A549 (cell line): ENCODE results near the gene TMEM82. TPM values are rescaled to one million over a fixed set of nuclear protein-coding genes. Genes with fewer than 3 reads are reported as not detected.

Experiments
- ATAC-seq, 2 experiments: fragments of 200-7000 bp in 1 of 2; fragments of >200 bp in 1 of 2; cut with Nextera tagmentation in 1 of 2; cut with Tn5 transposase in 1 of 2; 3 replicates each; pipeline versions ENCODE4 v1.8.0 to v1.9.1; 2018 to 2020; ENCODE audit warnings: mild to moderate bottlenecking in 1 of 2, moderate library complexity in 1 of 2
- CTCF ChIA-PET: fragments of 300-600 bp; sonication (Branson Sonifier 250); formaldehyde crosslinking; extraction: SDS; loops from one replicate; lab custom pipeline; 2021; ENCODE audit warnings: antibody characterized with exemption, inconsistent platforms; lab: Yijun Ruan, JAX
- POLR2A ChIA-PET: fragments of 350-600 bp; formaldehyde crosslinking; extraction: SDS; loops from one replicate; lab custom pipeline; 2021; ENCODE audit warnings: antibody characterized with exemption, inconsistent platforms; lab: Yijun Ruan, JAX
- DNase-seq, 2 experiments: peaks; one replicate each; pipeline versions ENCODE4 v3.0.0 to v3.0.0-alpha.2; 2011 to 2016; ENCODE audit warnings: low read depth in 1 of 2, low spot score in 1 of 2
- FAIRE-seq: peaks from 2 replicates; lab custom pipeline; 2011; peaks lifted over from hg19 to GRCh38; lab: Jason Lieb, UNC
- H3K27ac ChIP-seq, 2 experiments: fragments of >200 bp; sonication (Bioruptor Twin); formaldehyde crosslinking; 3 replicates each; pipeline ENCODE4 v1.5.1; 2016 to 2017
- H3K4me1 ChIP-seq: fragments of >200 bp; sonication (Bioruptor Twin); formaldehyde crosslinking; 3 replicates; pipeline ENCODE4 v1.6.1; 2016
- H3K4me2 ChIP-seq: fragments of >200 bp; sonication (Bioruptor Twin); formaldehyde crosslinking; 3 replicates; pipeline ENCODE4 v1.6.1; 2016
- H3K4me3 ChIP-seq: fragments of >200 bp; sonication (Bioruptor Twin); formaldehyde crosslinking; 3 replicates; pipeline ENCODE4 v1.5.1; 2016
- H3K9me3 ChIP-seq: fragments of >200 bp; sonication (Bioruptor Twin); formaldehyde crosslinking; 3 replicates; pipeline ENCODE4 v1.6.1; 2016
- BCL3 ChIP-seq: fragments of >200 bp; sonication (Bioruptor Twin); formaldehyde crosslinking; IDR thresholded peaks from 3 replicates; pipeline ENCODE4 v1.6.1; 2016
- CHD4 ChIP-seq: fragments of 200-600 bp; sonication (generic); IDR thresholded peaks from 2 replicates; pipeline ENCODE4 v1.6.1; 2016; ENCODE audit warnings: antibody characterized with exemption, mild to moderate bottlenecking, borderline replicate concordance
- E2F6 ChIP-seq: IDR thresholded peaks from 2 replicates; pipeline ENCODE4 v1.6.1; 2012; ENCODE audit warnings: low read depth, borderline replicate concordance
- FOSB ChIP-seq: fragments of 250-450 bp; sonication (Bioruptor Pico); IDR thresholded peaks from 2 replicates; pipeline ENCODE4 v1.5.0; 2020; ENCODE audit warnings: mild to moderate bottlenecking, moderate library complexity
- FOSL2 ChIP-seq, 2 experiments: fragments of 450-650 bp in 1 of 2; fragments of >200 bp in 1 of 2; sonication (Bioruptor Twin) in 1 of 2; formaldehyde crosslinking; IDR thresholded peaks; 2 replicates each; pipeline versions ENCODE4 v1.5.0 to v1.6.1; 2016 to 2020; ENCODE audit warnings: mild to moderate bottlenecking in 1 of 2, moderate library complexity in 1 of 2
- FOXS1 ChIP-seq: fragments of 250-450 bp; sonication (Bioruptor Pico); IDR thresholded peaks from 2 replicates; pipeline ENCODE4 v1.5.0; 2020; ENCODE audit warnings: mild to moderate bottlenecking, moderate library complexity
- GATA3 ChIP-seq: IDR thresholded peaks from 2 replicates; pipeline ENCODE4 v1.6.1; 2012; ENCODE audit warnings: borderline replicate concordance
- HDAC2 ChIP-seq: fragments of 200-600 bp; sonication (generic); IDR thresholded peaks from 2 replicates; pipeline ENCODE4 v1.6.1; 2016
- HOXB13 ChIP-seq: fragments of 250-450 bp; sonication (Bioruptor Pico); IDR thresholded peaks from 2 replicates; pipeline ENCODE4 v1.5.0; 2020; ENCODE audit warnings: low read depth, mild to moderate bottlenecking, moderate library complexity
- JUN ChIP-seq, 2 experiments: fragments of >200 bp; sonication (Bioruptor Twin); formaldehyde crosslinking; IDR thresholded peaks; 2 replicates in 1 of 2; 3 replicates in 1 of 2; pipeline ENCODE4 v1.6.1; 2016 to 2017
- KDM1A ChIP-seq: fragments of 200-600 bp; sonication (generic); IDR thresholded peaks from 2 replicates; pipeline ENCODE4 v1.6.1; 2016; ENCODE audit warnings: low read depth, mild to moderate bottlenecking
- MAX ChIP-seq: IDR thresholded peaks from 2 replicates; pipeline ENCODE4 v1.6.1; 2012
- MAZ ChIP-seq: fragments of 150-350 bp; IDR thresholded peaks from 2 replicates; pipeline ENCODE4 v1.6.1; 2014; ENCODE audit warnings: antibody characterized with exemption, low read depth, low read length, borderline replicate concordance
- NFE2L2 ChIP-seq: fragments of 150-350 bp; conservative IDR thresholded peaks from 2 replicates; pipeline ENCODE4 v1.6.1; 2014; ENCODE audit warnings: low read length
- NR3C1 ChIP-seq: fragments of >200 bp; sonication (Bioruptor Twin); formaldehyde crosslinking; IDR thresholded peaks from 3 replicates; pipeline ENCODE4 v1.6.1; 2017
- RAD21 ChIP-seq, 2 experiments: fragments of >200 bp in 1 of 2; sonication (Bioruptor Twin) in 1 of 2; formaldehyde crosslinking in 1 of 2; IDR thresholded peaks in 1 of 2; conservative IDR thresholded peaks in 1 of 2; 2 replicates in 1 of 2; 3 replicates in 1 of 2; pipeline ENCODE4 v1.6.1; 2012 to 2018; ENCODE audit warnings: inconsistent platforms in 1 of 2
- RARB ChIP-seq: fragments of 250-450 bp; sonication (Bioruptor Pico); IDR thresholded peaks from 2 replicates; pipeline ENCODE4 v1.8.0; 2021; ENCODE audit warnings: mild to moderate bottlenecking, moderate library complexity
- RFX5 ChIP-seq: fragments of 450-650 bp; IDR thresholded peaks from 2 replicates; pipeline ENCODE4 v1.7.1; 2014; ENCODE audit warnings: antibody characterized with exemption, mild to moderate bottlenecking, moderate library complexity
- SMC3 ChIP-seq: fragments of >200 bp; sonication (Bioruptor Twin); formaldehyde crosslinking; IDR thresholded peaks from 3 replicates; pipeline ENCODE4 v1.6.1; 2018; ENCODE audit warnings: inconsistent platforms
- TFCP2L1 ChIP-seq: fragments of 250-450 bp; sonication (Bioruptor Pico); IDR thresholded peaks from 2 replicates; pipeline ENCODE4 v1.5.0; 2021; ENCODE audit warnings: mild to moderate bottlenecking
- ZFP36 ChIP-seq: fragments of 450-650 bp; IDR thresholded peaks from 2 replicates; pipeline ENCODE4 v1.6.1; 2014; ENCODE audit warnings: borderline replicate concordance; ENCODE audit not compliant: partially characterized antibody
- ZNF302 ChIP-seq: fragments of 250-450 bp; sonication (Bioruptor Pico); IDR thresholded peaks from 2 replicates; pipeline ENCODE4 v1.9.0; 2021; ENCODE audit warnings: inconsistent platforms, mild to moderate bottlenecking, moderate library complexity
- WGBS: methylation state at CpG from one replicate; pipeline ENCODE4 v1.1.6; 2017; ENCODE audit errors: missing lambda C conversion rate; 5-methylcytosine and 5-hydroxymethylcytosine counted together
- polyA plus RNA-seq, 4 experiments: library from polyadenylated mRNA; depleted of rRNA in 3 of 4; stranded (reverse); fragments of >200 nt; fragmentation: RNase III in 1 of 4; extraction: RNeasy Plus Mini Kit Qiagen cat#74134 plus additional on column Dnase treatment in 1 of 4; gene quantifications; 2 replicates in 3 of 4; 3 replicates in 1 of 4; pipeline ENCODE4 v1.2.3, GENCODE V29; 2011 to 2017
- TF ChIP-seq, protein P1 (sequence below): fragments of 450-650 bp; IDR thresholded peaks from 2 replicates; pipeline ENCODE4 v1.6.1; 2014; ENCODE audit warnings: antibody characterized with exemption
- TF ChIP-seq, protein P2 (sequence below): IDR thresholded peaks from 2 replicates; pipeline ENCODE4 v1.6.1; 2012
- TF ChIP-seq, protein P3 (sequence below): fragments of >200 bp; sonication (Bioruptor Twin); formaldehyde crosslinking; IDR thresholded peaks from 3 replicates; pipeline ENCODE4 v1.5.1; 2016

Gene TMEM82
- polyA plus RNA-seq, 2 of the 4 experiments (the other 2 are of a cell fraction) = not detected

DNA sequence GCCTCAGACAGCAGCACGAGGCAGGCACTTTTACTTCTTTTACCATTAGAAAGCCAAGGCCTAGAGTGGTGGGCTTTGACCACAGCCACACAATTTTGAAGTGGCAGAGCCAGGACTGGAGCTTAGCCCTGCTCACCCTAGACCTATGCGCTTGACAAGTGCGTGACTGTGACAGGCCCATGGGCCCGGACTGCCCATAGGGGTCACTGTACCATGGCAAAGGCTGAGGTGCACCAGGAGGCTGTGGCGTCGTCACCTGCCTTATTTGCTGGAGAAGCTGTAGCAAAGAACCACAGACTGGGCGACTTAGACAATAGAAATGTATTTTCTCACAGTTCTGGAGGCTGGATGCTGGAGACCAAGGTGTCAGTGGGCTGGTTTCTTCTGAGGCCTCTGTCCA, 2.6 kb upstream of the TMEM82 start:
- ChIA-PET CTCF (interaction anchor here (1.1 to 5.0 kb wide), 6 partner anchors 8 to 146 kb away, joined by 3 to 31 read pairs (median 13); no protein-coding TSS in a partner anchor), POLR2A (no interaction called here)
- 86% methylated on average over 5 of the region's 7 CpGs for whole genome bisulfite sequencing
- TF ChIP-seq KDM1A (no peak), RFX5 (no peak), MAZ (no peak), E2F6 (no peak), RARB (no peak), CHD4 (no peak), ZFP36 (no peak)
- TF ChIP-seq, protein P1, sequence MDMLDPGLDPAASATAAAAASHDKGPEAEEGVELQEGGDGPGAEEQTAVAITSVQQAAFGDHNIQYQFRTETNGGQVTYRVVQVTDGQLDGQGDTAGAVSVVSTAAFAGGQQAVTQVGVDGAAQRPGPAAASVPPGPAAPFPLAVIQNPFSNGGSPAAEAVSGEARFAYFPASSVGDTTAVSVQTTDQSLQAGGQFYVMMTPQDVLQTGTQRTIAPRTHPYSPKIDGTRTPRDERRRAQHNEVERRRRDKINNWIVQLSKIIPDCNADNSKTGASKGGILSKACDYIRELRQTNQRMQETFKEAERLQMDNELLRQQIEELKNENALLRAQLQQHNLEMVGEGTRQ = no peak
- TF ChIP-seq, protein P2, sequence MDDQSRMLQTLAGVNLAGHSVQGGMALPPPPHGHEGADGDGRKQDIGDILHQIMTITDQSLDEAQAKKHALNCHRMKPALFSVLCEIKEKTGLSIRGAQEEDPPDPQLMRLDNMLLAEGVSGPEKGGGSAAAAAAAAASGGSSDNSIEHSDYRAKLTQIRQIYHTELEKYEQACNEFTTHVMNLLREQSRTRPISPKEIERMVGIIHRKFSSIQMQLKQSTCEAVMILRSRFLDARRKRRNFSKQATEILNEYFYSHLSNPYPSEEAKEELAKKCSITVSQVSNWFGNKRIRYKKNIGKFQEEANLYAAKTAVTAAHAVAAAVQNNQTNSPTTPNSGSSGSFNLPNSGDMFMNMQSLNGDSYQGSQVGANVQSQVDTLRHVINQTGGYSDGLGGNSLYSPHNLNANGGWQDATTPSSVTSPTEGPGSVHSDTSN = no peak
- Histone ChIP-seq H3K9me3 (no peaks in the 10 kb centered on the region), H3K27ac (no peak overlapping the region), H3K4me3 (no peak overlapping the region), H3K4me1 (peaks cover 6% of the 10 kb centered on the region; the same call in 1 of the 3 replicates), H3K4me2 (no peak overlapping the region)
- DNase-seq (no peak), FAIRE-seq (no peak), ATAC-seq (peak in 1 of 2 experiments; percentile 16; a peak in 2 of 6 replicates)

DNA sequence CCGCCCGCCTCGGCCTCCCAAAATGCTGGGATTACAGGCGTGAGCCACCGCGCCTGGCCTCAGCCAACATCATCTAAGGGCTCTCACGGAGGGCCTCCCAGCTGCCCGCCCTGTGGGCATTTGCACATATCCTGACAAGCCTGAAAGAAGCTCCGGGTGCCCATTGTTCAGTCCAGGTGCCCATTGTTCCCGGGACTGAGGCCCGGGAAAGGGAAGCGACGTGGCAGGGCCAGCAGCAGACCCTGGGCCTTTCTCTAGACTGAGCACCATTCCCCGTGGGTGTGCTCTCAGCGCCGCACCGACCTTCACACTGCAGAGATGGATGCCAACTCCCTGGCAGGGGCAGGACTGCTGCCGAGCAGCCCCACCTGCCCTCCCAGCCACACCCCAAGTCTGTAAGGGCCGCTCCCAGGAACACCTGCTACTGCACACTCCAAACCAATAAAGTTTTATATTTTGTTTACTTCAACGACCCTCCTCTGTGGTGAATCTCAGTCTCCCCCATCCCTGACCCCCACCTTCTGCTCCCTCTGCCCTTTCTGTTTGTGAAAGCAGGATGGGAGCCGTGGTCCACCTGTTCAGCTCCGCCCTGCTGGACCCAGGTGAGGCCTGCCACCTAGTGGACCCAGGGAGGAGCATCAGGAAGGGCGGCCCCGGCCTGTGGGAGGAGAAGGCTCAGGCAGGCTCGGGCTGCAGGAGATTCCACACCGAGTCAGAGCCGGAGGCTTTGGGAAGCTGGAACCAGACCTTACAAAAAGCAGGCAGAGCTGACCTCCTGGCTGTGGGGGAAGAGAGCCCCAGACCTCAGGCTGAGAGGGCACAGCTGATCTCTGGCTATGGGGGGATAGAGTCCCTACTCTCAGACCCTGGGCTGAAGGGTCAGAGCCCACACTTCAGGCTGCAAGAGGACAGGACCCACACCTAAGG, 1.1 kb upstream of the TMEM82 start:
- H3K4me3 ChIP-seq = no peak overlapping the region
- no peaks in the 10 kb centered on the region for H3K9me3 ChIP-seq
- TF ChIP-seq MAX = peak; percentile 47
- TF ChIP-seq, protein P3, sequence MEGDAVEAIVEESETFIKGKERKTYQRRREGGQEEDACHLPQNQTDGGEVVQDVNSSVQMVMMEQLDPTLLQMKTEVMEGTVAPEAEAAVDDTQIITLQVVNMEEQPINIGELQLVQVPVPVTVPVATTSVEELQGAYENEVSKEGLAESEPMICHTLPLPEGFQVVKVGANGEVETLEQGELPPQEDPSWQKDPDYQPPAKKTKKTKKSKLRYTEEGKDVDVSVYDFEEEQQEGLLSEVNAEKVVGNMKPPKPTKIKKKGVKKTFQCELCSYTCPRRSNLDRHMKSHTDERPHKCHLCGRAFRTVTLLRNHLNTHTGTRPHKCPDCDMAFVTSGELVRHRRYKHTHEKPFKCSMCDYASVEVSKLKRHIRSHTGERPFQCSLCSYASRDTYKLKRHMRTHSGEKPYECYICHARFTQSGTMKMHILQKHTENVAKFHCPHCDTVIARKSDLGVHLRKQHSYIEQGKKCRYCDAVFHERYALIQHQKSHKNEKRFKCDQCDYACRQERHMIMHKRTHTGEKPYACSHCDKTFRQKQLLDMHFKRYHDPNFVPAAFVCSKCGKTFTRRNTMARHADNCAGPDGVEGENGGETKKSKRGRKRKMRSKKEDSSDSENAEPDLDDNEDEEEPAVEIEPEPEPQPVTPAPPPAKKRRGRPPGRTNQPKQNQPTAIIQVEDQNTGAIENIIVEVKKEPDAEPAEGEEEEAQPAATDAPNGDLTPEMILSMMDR = peak; percentile 65
- no peak for TF ChIP-seq HOXB13 (CRISPR knock-in tag)
- TF ChIP-seq RAD21 (conservative IDR thresholded peaks at IDR 0.05 in 1 of 2, IDR thresholded peaks at IDR 0.05 in 1 of 2) = peak; percentile 81 to 86
- TF ChIP-seq SMC3 = peak; percentile 65
- TF ChIP-seq, all 56 proteins: peak for 4
- peak overlapping the region; percentile 41; the same call in 1 of the 3 replicates for H3K4me2 ChIP-seq
- CTCF ChIA-PET = interaction anchor here (0.5 to 5.0 kb wide), 41 partner anchors 8 to 1005 kb away, joined by 3 to 31 read pairs (median 3); no protein-coding TSS in a partner anchor
- 28% methylated on average over 10 of the region's 27 CpGs for WGBS
- FAIRE-seq (no peak), DNase-seq (peak; percentile 70 to 74), ATAC-seq (peak; percentile 83 to 93)
- POLR2A ChIA-PET = no interaction called here
- H3K4me1 ChIP-seq = peaks cover 6% of the 10 kb centered on the region; the same call in 1 of the 3 replicates
- peak overlapping the region; percentile 37 to 77; a peak in 4 of 6 replicates for H3K27ac ChIP-seq

- no peaks in the 10 kb centered on the region for H3K9me3 ChIP-seq
- H3K4me3 ChIP-seq = no peak overlapping the region
- POLR2A ChIA-PET = no interaction called here
- WGBS = 86% methylated on average over 11 of the region's 30 CpGs
- H3K27ac ChIP-seq = peak overlapping the region in 1 of 2 experiments; percentile 41; a peak in 2 of 6 replicates
- 0 out of 6 replicates have a peak, but pooled peaks of 1 of the 2 experiments have one; percentile 9 for ATAC-seq
- H3K4me2 ChIP-seq = no peak overlapping the region
- peaks cover 13% of the 10 kb centered on the region for H3K4me1 ChIP-seq
- TF ChIP-seq GATA3 (no peak), JUN (IDR thresholded peaks at IDR 0.05) (no peak), NR3C1 (no peak), FOXS1 (no peak), BCL3 (no peak), NFE2L2 (no peak), TFCP2L1 (CRISPR knock-in tag) (no peak), FOSL2 (IDR thresholded peaks at IDR 0.05) (no peak), FOSL2 (CRISPR knock-in tag; IDR thresholded peaks at IDR 0.05) (no peak), FOSB (CRISPR knock-in tag) (no peak), ZNF302 (CRISPR knock-in tag) (no peak), HDAC2 (no peak)
- no peak for FAIRE-seq
- CTCF ChIA-PET = interaction anchor here (0.5 to 0.9 kb wide), 3 partner anchors 9 to 150 kb away, joined by 3 to 5 read pairs (median 5); no protein-coding TSS in a partner anchor
- no peak for DNase-seq
Measured at GRCh38 chr1:15744122-15744679, 1.9 kb downstream of the TMEM82 start.
